Adrenal gland (tissue), 12 donors: Measurements from ENCODE around the gene HHIPL1. TPM values are rescaled to one million over a fixed set of nuclear protein-coding genes. Genes with fewer than 3 reads are reported as not detected.

Source experiments
- DNase-seq, 7 donors: peaks; one replicate each; pipeline ENCODE4 v3.0.0-alpha.2; 2019 to 2020
- H3K27ac ChIP-seq, 5 donors: fragments of 200-600 bp; sonication (generic) in 4 of 5; 1 replicate in 3 of 5; 2 replicates in 2 of 5; pipeline versions ENCODE4 v1.5.1 to v1.8.0; 2016 to 2020; ENCODE audit warnings: mild to moderate bottlenecking in 1 of 5
- H3K27me3 ChIP-seq: fragments of 200-600 bp; 2 replicates; pipeline ENCODE4 v1.8.0; 2021
- H3K36me3 ChIP-seq, 2 donors: fragments of 200-600 bp; replicated peaks in 1 of 2; 1 replicate in 1 of 2; 2 replicates in 1 of 2; pipeline versions ENCODE4 v1.5.1 to v1.8.0; 2018 to 2022
- H3K4me1 ChIP-seq, 2 donors: fragments of 200-600 bp; replicated peaks in 1 of 2; 1 replicate in 1 of 2; 2 replicates in 1 of 2; pipeline versions ENCODE4 v1.5.1 to v1.8.0; 2018 to 2021
- H3K4me3 ChIP-seq, 4 donors: fragments of 200-600 bp; sonication (generic) in 3 of 4; one replicate each; pipeline ENCODE4 v1.5.1; 2016 to 2018
- H3K9me3 ChIP-seq, 3 donors: fragments of 200-600 bp; sonication (generic) in 1 of 3; replicated peaks in 1 of 3; 1 replicate in 2 of 3; 2 replicates in 1 of 3; pipeline versions ENCODE4 v1.5.1 to v1.8.0; 2016 to 2021
- POLR2A ChIP-seq, 2 donors: fragments of 450-650 bp; IDR thresholded peaks; one replicate each; pipeline ENCODE4 v1.6.1; 2017; ENCODE audit warnings: antibody characterized with exemption in 2 of 2, mild to moderate bottlenecking in 2 of 2, moderate library complexity in 1 of 2
- WGBS, 4 donors: extraction: QIAGEN DNeasy Blood & Tissue Kit in 2 of 4; methylation state at CpG; one replicate each; pipeline versions ENCODE4 v1.1.5 to v1.1.7; 2013 to 2017; 5-methylcytosine and 5-hydroxymethylcytosine counted together
- intact Hi-C, 2 donors: fragments of 100-400 bp; cut with DNase I; formaldehyde crosslinking; loops; one replicate each; pipeline versions ENCODE4 v1.14.1 to v1.15.0; 2022 to 2023
- polyA plus RNA-seq, 3 donors: library from polyadenylated mRNA; stranded (reverse); fragments of 200-250 nt in 2 of 3; fragments of 350-450 nt in 1 of 3; fragmentation: Illumina TruSeq in 1 of 3; extraction: RNeasy Lipid Tissue Mini Kit (QIAGEN cat#74804) in 1 of 3; gene quantifications; one replicate each; pipeline ENCODE4 v1.2.3, GENCODE V29; 2013 to 2014
- total RNA-seq, 9 donors: library from RNA; depleted of rRNA in 4 of 9; stranded (reverse); fragments of >200 nt in 4 of 9; fragments of 120-200 nt in 1 of 9; fragmentation: NEBNext Ultra II Directional in 1 of 9; extraction: Animal tissue kit (Norgen Biotek cat#: 25700) in 1 of 9; gene quantifications; one replicate each; pipeline versions ENCODE4 v1.1.0 to v1.2.4, GENCODE V29; 2013 to 2023
- TF ChIP-seq, protein P1 (sequence below), 6 experiments: fragments of 450-650 bp in 4 of 6; fragments of 200-600 bp in 2 of 6; sonication (generic) in 1 of 6; IDR thresholded peaks; 1 replicate in 5 of 6; 2 replicates in 1 of 6; pipeline versions ENCODE4 v1.5.1 to v1.8.0; 2016 to 2021; ENCODE audit warnings: antibody characterized with exemption in 6 of 6, mild to moderate bottlenecking in 2 of 6, moderate library complexity in 1 of 6
- donor health status: healthy with polysubstance abuse.
- donor health status: Bipolar disorder and iron deficiency.
- donor health status: DM: yes; HTN: yes; CAD: no.
- donor health status: DM: no; HTN: no; CAD: no.
- donor health status: DM: no; HTN: no; CAD: no.
- donor health status: DM: yes; HTN: yes; CAD: no.

Gene HHIPL1
- total and polyA plus RNA-seq, 12 donors = 0.20 to 2.9 (median 1.3) TPM

DNA sequence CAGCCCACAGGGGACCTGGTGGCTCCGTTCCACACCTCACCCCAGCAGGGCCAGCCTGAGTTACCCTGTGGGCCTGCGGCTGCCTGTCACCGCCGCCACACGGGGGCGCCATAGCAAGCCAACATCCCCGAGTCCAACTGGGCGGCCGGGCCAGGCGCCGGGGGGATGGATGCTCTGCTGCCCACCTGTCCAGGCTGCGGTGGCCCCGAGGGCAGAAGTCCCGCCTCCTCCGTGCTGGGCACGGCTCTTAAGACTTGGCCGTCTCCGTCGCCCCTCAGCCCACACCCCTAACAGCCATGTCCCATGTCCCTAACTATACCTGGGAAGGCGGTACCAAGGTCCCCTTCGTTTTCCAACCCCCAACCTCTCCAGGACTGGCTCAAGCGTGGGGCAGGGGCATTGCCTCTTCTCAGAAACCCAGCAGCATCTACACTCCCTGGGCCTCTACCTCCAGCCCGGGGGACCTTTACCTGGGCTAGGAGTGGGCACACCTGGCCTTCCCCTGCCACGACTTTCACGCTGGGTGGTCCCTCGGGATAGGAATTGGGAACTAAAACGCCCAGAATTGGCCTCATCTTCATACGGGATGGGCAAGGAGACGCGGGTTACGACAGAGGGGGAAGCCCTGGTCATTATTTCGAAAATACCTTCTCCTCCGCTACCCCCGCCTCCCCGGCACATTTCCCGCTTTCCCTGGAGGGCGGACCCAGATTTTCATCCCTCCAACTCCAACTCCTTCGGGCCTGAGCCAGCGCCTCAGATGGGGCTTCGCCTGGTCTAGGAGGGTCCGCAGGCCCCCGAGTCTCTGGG is 38.1 kb downstream of the HHIPL1 start:
- peak; percentile 75 to 90 (median 84) for DNase-seq
- H3K27me3 ChIP-seq = no peaks in the 10 kb centered on the region
- peak overlapping the region; percentile 77 to 94 (median 88) for H3K4me3 ChIP-seq
- H3K27ac ChIP-seq = peak overlapping the region in 4 of 5 donors; percentile 78 to 91 (median 86)
- peaks cover 9 to 12% of the 10 kb centered on the region in 2 donors for H3K4me1 ChIP-seq
- 0 to 2% (median 1%) methylated on average over 18 to 42 of the region's 42 CpGs for WGBS, 4 donors
- TF ChIP-seq POLR2A (IDR thresholded peaks at IDR 0.05) = no peak
- TF ChIP-seq, protein P1, sequence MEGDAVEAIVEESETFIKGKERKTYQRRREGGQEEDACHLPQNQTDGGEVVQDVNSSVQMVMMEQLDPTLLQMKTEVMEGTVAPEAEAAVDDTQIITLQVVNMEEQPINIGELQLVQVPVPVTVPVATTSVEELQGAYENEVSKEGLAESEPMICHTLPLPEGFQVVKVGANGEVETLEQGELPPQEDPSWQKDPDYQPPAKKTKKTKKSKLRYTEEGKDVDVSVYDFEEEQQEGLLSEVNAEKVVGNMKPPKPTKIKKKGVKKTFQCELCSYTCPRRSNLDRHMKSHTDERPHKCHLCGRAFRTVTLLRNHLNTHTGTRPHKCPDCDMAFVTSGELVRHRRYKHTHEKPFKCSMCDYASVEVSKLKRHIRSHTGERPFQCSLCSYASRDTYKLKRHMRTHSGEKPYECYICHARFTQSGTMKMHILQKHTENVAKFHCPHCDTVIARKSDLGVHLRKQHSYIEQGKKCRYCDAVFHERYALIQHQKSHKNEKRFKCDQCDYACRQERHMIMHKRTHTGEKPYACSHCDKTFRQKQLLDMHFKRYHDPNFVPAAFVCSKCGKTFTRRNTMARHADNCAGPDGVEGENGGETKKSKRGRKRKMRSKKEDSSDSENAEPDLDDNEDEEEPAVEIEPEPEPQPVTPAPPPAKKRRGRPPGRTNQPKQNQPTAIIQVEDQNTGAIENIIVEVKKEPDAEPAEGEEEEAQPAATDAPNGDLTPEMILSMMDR (IDR thresholded peaks at IDR 0.05) = peak; percentile 68 to 95 (median 84)
- intact Hi-C loops = loop anchor here in 1 of 2 donors (5.0 kb wide), 1 partner anchor 199 kb away; no protein-coding TSS in a partner anchor
- no peaks in the 10 kb centered on the region for H3K36me3 ChIP-seq
- no peaks in the 10 kb centered on the region for H3K9me3 ChIP-seq

DNA sequence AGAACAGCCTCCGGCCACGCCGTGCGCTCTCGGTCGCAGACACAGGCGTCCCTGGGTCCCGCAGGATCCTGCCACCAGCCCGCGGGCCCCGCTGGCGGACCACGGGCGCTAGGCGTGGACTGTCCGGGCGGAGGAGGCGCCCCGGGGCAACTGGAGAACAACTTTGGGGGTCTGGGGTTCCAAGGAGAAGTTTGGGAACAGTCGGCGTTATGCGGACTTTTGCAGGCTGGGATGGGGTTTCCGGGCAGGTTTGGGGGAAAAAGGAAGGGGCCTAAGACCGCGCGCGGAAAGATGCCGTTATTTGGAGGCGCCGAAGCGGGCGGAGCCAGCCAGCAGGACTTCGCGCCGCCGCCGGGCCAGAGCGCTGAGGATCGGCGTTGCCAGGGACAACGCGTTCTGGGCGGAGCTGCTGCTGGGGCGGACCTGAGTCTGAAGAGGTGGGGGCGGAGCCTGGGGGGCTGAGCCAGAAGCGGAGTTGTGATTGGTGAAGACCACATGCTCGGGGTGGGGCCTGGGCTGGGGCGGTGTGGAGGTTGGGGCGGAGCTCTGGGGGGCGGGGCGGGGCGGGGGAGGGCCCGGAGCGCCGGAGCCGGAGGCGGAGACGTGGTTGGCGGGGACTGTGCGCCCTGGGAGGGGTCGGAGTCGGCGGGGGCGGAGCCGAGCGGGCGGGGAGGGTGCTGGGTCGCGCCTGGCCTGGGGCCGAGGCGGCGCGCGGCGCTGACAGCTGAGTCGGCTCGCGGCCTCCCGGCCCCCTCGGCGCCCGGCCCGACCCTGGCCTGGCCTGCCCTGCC is 38.9 kb downstream of the HHIPL1 start, which contains the start of gene CYP46A1:
Gene CYP46A1, plus strand, starts transcription at position 680 of the 791 bp plus-strand sequence. CDS start 120 bp downstream, outside the sequence.
- H3K27ac ChIP-seq = peak within 1 kb of the TSS in 4 of 5 donors; percentile 78 to 91 (median 86)
- no peaks in the 10 kb centered on the region for H3K27me3 ChIP-seq
- TF ChIP-seq POLR2A (IDR thresholded peaks at IDR 0.05) = no peak
- TF ChIP-seq, protein P1 (IDR thresholded peaks at IDR 0.05) = peak in 1 of 6 experiments; percentile 19
- peak; percentile 100 for DNase-seq
- H3K36me3 ChIP-seq = no peaks in the 10 kb centered on the region
- intact Hi-C loops = loop anchor here in 1 of 2 donors (5.0 kb wide), 1 partner anchor 198 kb away; no protein-coding TSS in a partner anchor
- peak within 1 kb of the TSS; percentile 77 to 94 (median 88) for H3K4me3 ChIP-seq
- peaks cover 9 to 12% of the 10 kb centered on the region in 2 donors for H3K4me1 ChIP-seq
- WGBS, 4 donors = 0 to 1% (median 0%) methylated on average over 32 to 83 of the region's 83 CpGs
- no peaks in the 10 kb centered on the region for H3K9me3 ChIP-seq

DNA sequence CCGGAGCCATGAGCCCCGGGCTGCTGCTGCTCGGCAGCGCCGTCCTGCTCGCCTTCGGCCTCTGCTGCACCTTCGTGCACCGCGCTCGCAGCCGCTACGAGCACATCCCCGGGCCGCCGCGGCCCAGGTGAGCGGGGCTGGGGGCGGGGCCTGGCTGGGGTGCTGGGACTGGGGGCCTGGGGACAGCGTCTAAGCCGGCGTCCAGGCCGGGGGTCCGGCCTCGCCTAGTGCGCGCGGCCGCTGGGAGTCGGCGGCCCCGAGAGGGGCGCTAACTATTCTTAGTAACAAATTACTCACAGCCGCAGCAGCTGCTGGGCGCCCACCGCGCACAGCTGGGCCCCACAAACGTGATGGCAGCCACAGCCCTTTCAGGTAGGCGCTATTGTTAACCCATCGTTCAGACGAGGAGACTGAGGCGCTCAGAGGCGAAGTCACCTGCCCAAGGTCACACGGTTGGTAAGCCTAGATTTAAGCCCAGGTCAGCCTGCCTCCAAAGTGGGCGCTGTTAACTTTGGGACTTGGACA is 39.5 kb downstream of the HHIPL1 start:
- Histone ChIP-seq H3K27me3 (no peaks in the 10 kb centered on the region), H3K27ac (peak overlapping the region in 2 of 5 donors; percentile 30 to 55), H3K36me3 (no peaks in the 10 kb centered on the region), H3K4me3 (peak overlapping the region in 2 of 4 donors; percentile 43 to 77), H3K9me3 (no peaks in the 10 kb centered on the region), H3K4me1 (peaks cover 9 to 12% of the 10 kb centered on the region in 2 donors)
- TF ChIP-seq, protein P1 (IDR thresholded peaks at IDR 0.05) = no peak
- no peak for TF ChIP-seq POLR2A (IDR thresholded peaks at IDR 0.05)
- 4 to 19% (median 10%) methylated on average over 7 to 45 of the region's 45 CpGs for WGBS, 4 donors
- intact Hi-C loops = loop anchor here in 1 of 2 donors (5.0 kb wide), 1 partner anchor 198 kb away; no protein-coding TSS in a partner anchor
- peak in 4 of 7 donors; percentile 24 to 61 (median 35) for DNase-seq
